GM23338 (cell line): Measurements from ENCODE around the gene DDIT3.

ENCODE experiments used
- CTCF ChIP-seq, 2 experiments: fragments of 200-600 bp in 1 of 2; sonication (generic) in 1 of 2; conservative IDR thresholded peaks; 2 replicates each; pipeline versions ENCODE4 v1.5.1 to v1.6.1; 2016 to 2017; ENCODE audit warnings: antibody characterized with exemption in 2 of 2, low read depth in 2 of 2, mild to moderate bottlenecking in 2 of 2, moderate library complexity in 1 of 2
- EZH2 ChIP-seq: fragments of 200-600 bp; sonication (generic); IDR thresholded peaks from one replicate; pipeline ENCODE4 v1.8.0; 2017; ENCODE audit warnings: antibody characterized with exemption, mild to moderate bottlenecking, low read depth; ENCODE audit not compliant: unreplicated experiment
- EZH2phosphoT487 ChIP-seq: fragments of 200-600 bp; sonication (generic); IDR thresholded peaks from one replicate; pipeline ENCODE4 v1.8.1; 2018; ENCODE audit warnings: antibody characterized with exemption; ENCODE audit not compliant: unreplicated experiment
- JUNB ChIP-seq: IDR thresholded peaks from one replicate; pipeline ENCODE4 v1.6.1; 2016; ENCODE audit warnings: antibody characterized with exemption; ENCODE audit not compliant: unreplicated experiment
- STAT1 ChIP-seq: IDR thresholded peaks from one replicate; pipeline ENCODE4 v1.6.1; 2016; ENCODE audit warnings: antibody characterized with exemption; ENCODE audit not compliant: unreplicated experiment

- TF ChIP-seq CTCF (conservative IDR thresholded peaks at IDR 0.05; ENCODE audit: low read depth in 2 of 2) = no peak
- no peak for TF ChIP-seq EZH2phosphoT487
- no peak for TF ChIP-seq EZH2
- no peak for TF ChIP-seq JUNB
- TF ChIP-seq STAT1 = no peak
Observed at GRCh38 chr12:57549203-57549908, 29.0 kb upstream of the DDIT3 start.
